T-helper 2 cell treated with Interferon-gamma antibody and Interleukin-4, amounts not matched to agents 100 ng/mL and 5 ng/mL, for 36 hours (primary cell): Measurements from ENCODE around the gene TNFAIP8L3. TPM values are rescaled to one million over a fixed set of nuclear protein-coding genes. Genes with fewer than 3 reads are reported as not detected.

Experiments used
- intact Hi-C: fragments of 100-400 bp; cut with micrococcal nuclease; formaldehyde crosslinking; loops from one replicate; pipeline ENCODE4 v1.15.1; 2023
- total RNA-seq: library from RNA; stranded (reverse); gene quantifications from 2 replicates; pipeline ENCODE4 v1.2.3, GENCODE V29; 2022

TNFAIP8L3 gene
- total RNA-seq, 1 donor from 2014 or later, result 0.18 TPM

DNA sequence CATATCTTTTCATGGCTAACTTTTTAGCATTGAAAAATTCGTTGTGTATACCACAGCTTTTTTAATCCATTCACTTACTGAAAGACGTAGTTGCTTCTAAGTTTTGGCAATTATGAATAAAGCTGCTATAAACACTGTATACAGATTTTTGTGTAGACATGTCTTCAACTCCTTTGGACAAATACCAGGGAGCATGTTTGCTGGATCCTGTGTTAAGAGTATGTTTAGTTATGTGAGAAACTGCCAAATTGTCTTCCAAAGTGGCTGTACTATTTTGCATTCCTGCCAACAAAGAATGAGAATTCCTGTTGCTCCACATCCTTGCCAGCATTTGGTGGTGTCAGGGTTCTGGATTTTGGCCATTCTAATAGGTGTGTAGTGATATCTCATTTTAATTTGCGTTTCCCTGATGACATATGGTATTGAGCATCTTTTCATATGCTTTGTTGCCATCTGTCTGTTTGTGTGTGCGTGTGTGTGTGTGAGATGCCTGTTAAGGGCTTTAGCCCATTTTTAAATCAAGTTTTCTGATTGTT is 87.5 kb downstream of the TNFAIP8L3 start:
- intact Hi-C loops, result no loop called here

Other genes with a start within 250 kb of the TNFAIP8L3 start
- gene AP4E1, start 186.2 kb downstream of the TNFAIP8L3 start, total RNA-seq, result 13.5 and 13.6 TPM in 2 replicates
- 0.75 and 1.1 TPM in 2 replicates for gene CYP19A1, start 243.7 kb upstream of the TNFAIP8L3 start, total RNA-seq
- not detected in 2 replicates for gene GLDN, start 246.7 kb upstream of the TNFAIP8L3 start, total RNA-seq